Measurements from ENCODE around the gene SELENOO. TPM values are rescaled to one million over a fixed set of nuclear protein-coding genes. Genes with fewer than 3 reads are reported as not detected.

SELENOO gene
- total RNA-seq, 1 experiment from 2014 or later = 20.0 TPM

GRCh38 chr22:50193621-50194020 lies 7.2 kb upstream of the SELENOO start:
- H3K9me2 ChIP-seq (replicated peaks; ENCODE audit: insufficient read depth, low read length) = no peaks in the 10 kb centered on the region
- DNase-seq = no peak
- 0 out of 2 replicates have a peak, but pooled peaks cover 5% of the 10 kb centered on the region for H3K36me3 ChIP-seq (ENCODE audit: insufficient read depth, low read length)
- no peaks in the 10 kb centered on the region for H3K27me3 ChIP-seq (ENCODE audit: low read length)
- H3K4me3 ChIP-seq (ENCODE audit: low read length) = no peak overlapping the region
- no peaks in the 10 kb centered on the region for H3K9me3 ChIP-seq (ENCODE audit: low read length)
- peaks cover 82% of the 10 kb centered on the region for H3K4me1 ChIP-seq (ENCODE audit: low read length)
- no peak overlapping the region for H3K9ac ChIP-seq (ENCODE audit: low read length)
- H3K79me2 ChIP-seq (ENCODE audit: low read length) = peaks cover 27% of the 10 kb centered on the region
- H2AFZ ChIP-seq (ENCODE audit: low read length) = no peak overlapping the region
- H4K20me1 ChIP-seq (ENCODE audit: insufficient read depth, low read depth, low read length) = peaks cover 11% of the 10 kb centered on the region; the same call in 1 of the 2 replicates
- no peak overlapping the region for H3K4me2 ChIP-seq (ENCODE audit: low read depth, low read length, poor library complexity, severe bottlenecking)
- H3K27ac ChIP-seq (ENCODE audit: low read length) = peak overlapping the region; percentile 97

GRCh38 chr22:50194037-50194805 lies 6.6 kb upstream of the SELENOO start:
- peak overlapping the region; percentile 97 for H3K27ac ChIP-seq (ENCODE audit: low read length)

GRCh38 chr22:50196256-50196655 lies 4.6 kb upstream of the SELENOO start:
- peak overlapping the region; percentile 71 for H3K27ac ChIP-seq (ENCODE audit: low read length)
- no peak overlapping the region for H3K9ac ChIP-seq (ENCODE audit: low read length)
- no peak overlapping the region for H3K4me2 ChIP-seq (ENCODE audit: low read depth, low read length, poor library complexity, severe bottlenecking)
- no peaks in the 10 kb centered on the region for H3K9me3 ChIP-seq (ENCODE audit: low read length)
- 0 out of 2 replicates have a peak, but pooled peaks cover 5% of the 10 kb centered on the region for H3K36me3 ChIP-seq (ENCODE audit: insufficient read depth, low read length)
- no peaks in the 10 kb centered on the region for H3K9me2 ChIP-seq (replicated peaks; ENCODE audit: insufficient read depth, low read length)
- no peak overlapping the region for H3K4me3 ChIP-seq (ENCODE audit: low read length)
- peaks cover 25% of the 10 kb centered on the region for H3K79me2 ChIP-seq (ENCODE audit: low read length)
- peaks cover 69% of the 10 kb centered on the region for H3K4me1 ChIP-seq (ENCODE audit: low read length)
- no peaks in the 10 kb centered on the region for H4K20me1 ChIP-seq (ENCODE audit: insufficient read depth, low read depth, low read length)
- DNase-seq = no peak
- no peaks in the 10 kb centered on the region for H3K27me3 ChIP-seq (ENCODE audit: low read length)
- H2AFZ ChIP-seq (ENCODE audit: low read length) = no peak overlapping the region

More at GRCh38 chr22:50194037-50194805, 6.6 kb upstream of the SELENOO start:
- Histone ChIP-seq H3K79me2 (ENCODE audit: low read length) (peaks cover 25% of the 10 kb centered on the region), H3K27me3 (ENCODE audit: low read length) (no peaks in the 10 kb centered on the region), H3K9me3 (ENCODE audit: low read length) (no peaks in the 10 kb centered on the region), H3K9me2 (replicated peaks; ENCODE audit: insufficient read depth, low read length) (no peaks in the 10 kb centered on the region), H3K4me3 (ENCODE audit: low read length) (no peak overlapping the region), H3K4me2 (ENCODE audit: low read depth, low read length, poor library complexity, severe bottlenecking) (no peak overlapping the region), H3K36me3 (ENCODE audit: insufficient read depth, low read length) (0 out of 2 replicates have a peak, but pooled peaks cover 5% of the 10 kb centered on the region), H3K9ac (ENCODE audit: low read length) (0 out of 2 replicates have a peak overlapping the region, but pooled peaks have one; percentile 7), H4K20me1 (ENCODE audit: insufficient read depth, low read depth, low read length) (peaks cover 5% of the 10 kb centered on the region; the same call in 1 of the 2 replicates), H2AFZ (ENCODE audit: low read length) (no peak overlapping the region), H3K4me1 (ENCODE audit: low read length) (peaks cover 79% of the 10 kb centered on the region)
- DNase-seq = no peak

GRCh38 chr22:50197000-50197800 lies 3.6 kb upstream of the SELENOO start:
- Histone ChIP-seq H3K9me2 (replicated peaks; ENCODE audit: insufficient read depth, low read length) (no peaks in the 10 kb centered on the region), H3K27ac (ENCODE audit: low read length) (peak overlapping the region; percentile 71; the same call in 1 of the 2 replicates), H3K4me1 (ENCODE audit: low read length) (peaks cover 61% of the 10 kb centered on the region), H3K79me2 (ENCODE audit: low read length) (peaks cover 28% of the 10 kb centered on the region), H3K4me3 (ENCODE audit: low read length) (no peak overlapping the region), H3K36me3 (ENCODE audit: insufficient read depth, low read length) (0 out of 2 replicates have a peak, but pooled peaks cover 5% of the 10 kb centered on the region), H3K9ac (ENCODE audit: low read length) (no peak overlapping the region), H4K20me1 (ENCODE audit: insufficient read depth, low read depth, low read length) (peaks cover 3% of the 10 kb centered on the region; the same call in 1 of the 2 replicates), H3K27me3 (ENCODE audit: low read length) (no peaks in the 10 kb centered on the region), H3K9me3 (ENCODE audit: low read length) (no peaks in the 10 kb centered on the region), H2AFZ (ENCODE audit: low read length) (no peak overlapping the region), H3K4me2 (ENCODE audit: low read depth, low read length, poor library complexity, severe bottlenecking) (no peak overlapping the region)
- DNase-seq = no peak

- H3K4me2 ChIP-seq (ENCODE audit: low read depth, low read length, poor library complexity, severe bottlenecking) = no peak overlapping the region
- H4K20me1 ChIP-seq (ENCODE audit: insufficient read depth, low read depth, low read length) = peaks cover 3% of the 10 kb centered on the region; the same call in 1 of the 2 replicates
- no peaks in the 10 kb centered on the region for H3K9me2 ChIP-seq (replicated peaks; ENCODE audit: insufficient read depth, low read length)
- H3K4me1 ChIP-seq (ENCODE audit: low read length) = peaks cover 61% of the 10 kb centered on the region
- no peaks in the 10 kb centered on the region for H3K27me3 ChIP-seq (ENCODE audit: low read length)
- DNase-seq = no peak
- H3K79me2 ChIP-seq (ENCODE audit: low read length) = peaks cover 28% of the 10 kb centered on the region
- no peaks in the 10 kb centered on the region for H3K9me3 ChIP-seq (ENCODE audit: low read length)
- H3K36me3 ChIP-seq (ENCODE audit: insufficient read depth, low read length) = 0 out of 2 replicates have a peak, but pooled peaks cover 5% of the 10 kb centered on the region
- no peak overlapping the region for H3K27ac ChIP-seq (ENCODE audit: low read length)
- H2AFZ ChIP-seq (ENCODE audit: low read length) = no peak overlapping the region
- H3K9ac ChIP-seq (ENCODE audit: low read length) = no peak overlapping the region
- no peak overlapping the region for H3K4me3 ChIP-seq (ENCODE audit: low read length)
Measured at GRCh38 chr22:50197856-50198623, 2.8 kb upstream of the SELENOO start.

GRCh38 chr22:50198624-50199017 lies 2.2 kb upstream of the SELENOO start:
- H3K27me3 ChIP-seq (ENCODE audit: low read length) = no peaks in the 10 kb centered on the region
- H3K9ac ChIP-seq (ENCODE audit: low read length) = no peak overlapping the region
- H4K20me1 ChIP-seq (ENCODE audit: insufficient read depth, low read depth, low read length) = peaks cover 3% of the 10 kb centered on the region; the same call in 1 of the 2 replicates
- no peak for DNase-seq
- no peak overlapping the region for H2AFZ ChIP-seq (ENCODE audit: low read length)
- no peak overlapping the region for H3K27ac ChIP-seq (ENCODE audit: low read length)
- H3K4me1 ChIP-seq (ENCODE audit: low read length) = peaks cover 61% of the 10 kb centered on the region
- H3K9me2 ChIP-seq (replicated peaks; ENCODE audit: insufficient read depth, low read length) = no peaks in the 10 kb centered on the region
- H3K4me3 ChIP-seq (ENCODE audit: low read length) = no peak overlapping the region
- no peak overlapping the region for H3K4me2 ChIP-seq (ENCODE audit: low read depth, low read length, poor library complexity, severe bottlenecking)
- peaks cover 5% of the 10 kb centered on the region; the same call in 1 of the 2 replicates for H3K36me3 ChIP-seq (ENCODE audit: insufficient read depth, low read length)
- H3K9me3 ChIP-seq (ENCODE audit: low read length) = no peaks in the 10 kb centered on the region
- H3K79me2 ChIP-seq (ENCODE audit: low read length) = peaks cover 28% of the 10 kb centered on the region

- Histone ChIP-seq H3K9ac (ENCODE audit: low read length) (peak overlapping the region; percentile 74), H3K27me3 (ENCODE audit: low read length) (no peaks in the 10 kb centered on the region), H3K4me2 (ENCODE audit: low read depth, low read length, poor library complexity, severe bottlenecking) (peak overlapping the region; percentile 78), H3K27ac (ENCODE audit: low read length) (peak overlapping the region; percentile 61), H3K4me1 (ENCODE audit: low read length) (peaks cover 59% of the 10 kb centered on the region), H3K9me2 (replicated peaks; ENCODE audit: insufficient read depth, low read length) (no peaks in the 10 kb centered on the region), H4K20me1 (ENCODE audit: insufficient read depth, low read depth, low read length) (peaks cover 3% of the 10 kb centered on the region; the same call in 1 of the 2 replicates), H3K9me3 (ENCODE audit: low read length) (no peaks in the 10 kb centered on the region), H3K79me2 (ENCODE audit: low read length) (peaks cover 32% of the 10 kb centered on the region), H3K4me3 (ENCODE audit: low read length) (peak overlapping the region; percentile 68; the same call in 1 of the 2 replicates), H2AFZ (ENCODE audit: low read length) (no peak overlapping the region), H3K36me3 (ENCODE audit: insufficient read depth, low read length) (peaks cover 5% of the 10 kb centered on the region; the same call in 1 of the 2 replicates)
- DNase-seq = no peak
Measured at GRCh38 chr22:50199251-50199721, 1.5 kb upstream of the SELENOO start.

All from Karpas-422 (cell line).